SK-N-DZ (cell line): ENCODE results near the gene NECTIN4.
"Not testable (repeated sequence)": the region's sequence is repeated elsewhere in the genome, so short reads cannot be mapped to it uniquely, and the experiment has no call there.

ENCODE experiments used
- DNase-seq: peaks from one replicate; pipeline ENCODE4 v3.0.0-alpha.2; 2015; ENCODE audit warnings: low spot score

The NECTIN4 gene

DNA sequence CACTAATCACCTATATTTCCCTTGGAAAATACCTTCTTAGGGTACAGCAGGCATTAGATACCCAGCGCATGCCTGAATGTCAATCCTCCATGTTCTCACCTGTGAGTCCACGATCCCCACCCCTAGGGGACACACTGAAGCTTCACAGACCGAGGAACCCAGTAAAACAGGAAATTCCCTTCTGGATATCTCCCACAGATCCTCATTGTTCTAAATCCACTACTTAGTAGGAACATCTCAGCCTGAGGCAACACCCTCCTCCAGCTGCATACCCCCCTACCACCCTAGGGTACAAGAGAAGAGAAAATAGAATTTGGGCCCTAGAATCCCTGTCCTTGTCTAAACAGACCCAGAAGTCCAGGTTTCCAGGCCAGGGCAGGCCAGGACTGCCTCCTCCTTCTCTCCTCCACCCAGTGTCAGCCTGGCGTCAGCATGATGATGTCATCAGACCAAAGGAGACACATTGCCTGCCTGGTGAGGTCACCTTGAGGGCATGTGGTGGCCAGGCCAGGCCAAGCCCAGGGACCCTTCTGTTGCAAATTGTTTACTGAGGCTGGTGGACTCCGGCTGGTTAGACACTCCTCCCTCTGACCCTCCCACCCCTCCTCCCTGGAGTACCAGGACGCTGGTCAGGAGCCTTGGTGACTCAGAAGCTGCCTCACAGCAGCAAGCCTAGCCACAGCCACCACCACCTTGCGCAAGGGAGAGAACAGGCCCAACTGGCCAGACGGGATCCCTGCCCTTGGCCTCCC lies 6.2 kb downstream of the NECTIN4 start:
- no peak for DNase-seq

DNA sequence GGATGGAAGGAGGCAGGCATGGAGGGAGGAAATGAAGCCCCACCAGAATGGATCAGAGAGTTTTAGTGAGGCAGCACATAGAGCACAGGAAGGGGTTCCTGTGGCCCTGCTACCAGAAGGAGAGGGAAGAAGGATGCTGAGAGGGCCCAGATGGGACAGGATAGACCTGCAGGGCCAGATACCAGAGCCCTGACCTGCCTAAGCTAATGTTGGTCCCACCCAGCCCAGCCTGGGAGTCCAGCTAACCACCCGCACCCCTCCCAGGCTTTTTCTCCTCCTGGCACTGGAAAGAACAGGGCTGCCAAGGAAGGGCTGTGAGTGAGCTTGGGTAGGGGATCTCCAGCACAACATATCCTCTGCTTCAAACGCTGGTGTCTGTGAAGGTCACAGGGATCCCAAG lies 6.9 kb downstream of the NECTIN4 start:
- DNase-seq: no peak

- DNase-seq: no peak
These were observed 7.8 kb downstream of the NECTIN4 start for GRCh38 chr1:161081519-161081918.

GRCh38 chr1:161080441-161081405 lies 8.6 kb downstream of the NECTIN4 start:
- no peak for DNase-seq

DNA sequence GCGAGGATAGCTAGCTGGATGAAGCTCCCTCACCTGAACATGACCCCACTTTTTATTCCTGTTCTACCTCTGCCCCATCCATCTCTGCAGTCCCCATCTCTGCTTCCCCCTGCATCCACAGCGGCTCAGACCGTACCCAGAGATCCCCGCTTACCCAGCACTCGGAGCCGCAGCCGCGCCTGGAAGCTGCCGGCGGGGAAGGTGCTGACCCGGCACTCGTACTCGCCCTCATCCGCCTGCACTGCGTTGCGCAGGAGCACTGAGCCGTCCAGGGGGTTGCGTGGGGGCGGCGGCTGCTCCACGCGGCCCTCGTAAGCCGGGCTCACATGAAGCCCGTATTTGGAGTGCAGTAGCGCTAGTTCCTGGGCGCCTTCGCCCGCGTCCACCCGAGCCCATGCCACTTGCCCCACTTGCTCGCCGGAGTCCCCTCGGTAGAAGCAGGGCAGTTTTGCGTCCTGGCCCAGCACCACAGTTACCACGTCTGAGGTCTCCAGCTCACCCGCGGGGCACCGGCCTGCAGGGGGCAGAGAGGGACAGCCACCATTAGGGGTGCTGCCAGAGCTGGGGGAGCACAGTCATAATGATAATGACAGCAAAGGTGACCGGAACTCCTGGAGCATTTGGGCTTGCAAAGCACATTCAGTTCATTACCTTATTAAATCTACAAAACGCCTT lies 9.8 kb downstream of the NECTIN4 start:
- no peak for DNase-seq

- no peak for DNase-seq
These were observed 11.9 kb downstream of the NECTIN4 start for GRCh38 chr1:161077426-161077825.

DNA sequence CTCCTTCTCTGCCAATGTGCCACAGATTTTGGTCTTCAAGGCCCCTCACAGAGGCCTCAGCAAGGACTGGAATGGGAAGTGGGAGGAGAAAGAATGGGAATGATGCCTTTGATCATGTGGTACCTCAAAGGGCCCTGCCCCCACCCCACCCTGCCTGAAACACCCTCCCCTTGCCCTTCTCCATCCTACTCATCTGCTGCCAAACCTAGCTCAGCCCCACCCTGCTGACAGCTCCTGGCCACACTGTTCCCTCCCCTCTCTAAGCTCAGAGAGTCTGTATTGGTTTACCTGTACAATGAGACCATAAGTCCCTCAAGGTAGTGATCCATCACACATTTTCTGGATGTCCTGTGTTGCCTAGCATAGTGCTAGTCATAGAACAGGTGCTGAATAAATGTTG lies 12.9 kb downstream of the NECTIN4 start:
- DNase-seq: no peak

- no peak for DNase-seq
These were observed 14.5 kb downstream of the NECTIN4 start for GRCh38 chr1:161074676-161075368.

- DNase-seq: no peak
These were observed 15.8 kb downstream of the NECTIN4 start for GRCh38 chr1:161073474-161074121.

GRCh38 chr1:161072751-161073449 lies 16.5 kb downstream of the NECTIN4 start:
- DNase-seq: no peak

GRCh38 chr1:161071886-161072371 lies 17.4 kb downstream of the NECTIN4 start:
- peak; percentile 56 for DNase-seq

GRCh38 chr1:161070761-161071160 lies 18.6 kb downstream of the NECTIN4 start:
- no peak for DNase-seq

DNA sequence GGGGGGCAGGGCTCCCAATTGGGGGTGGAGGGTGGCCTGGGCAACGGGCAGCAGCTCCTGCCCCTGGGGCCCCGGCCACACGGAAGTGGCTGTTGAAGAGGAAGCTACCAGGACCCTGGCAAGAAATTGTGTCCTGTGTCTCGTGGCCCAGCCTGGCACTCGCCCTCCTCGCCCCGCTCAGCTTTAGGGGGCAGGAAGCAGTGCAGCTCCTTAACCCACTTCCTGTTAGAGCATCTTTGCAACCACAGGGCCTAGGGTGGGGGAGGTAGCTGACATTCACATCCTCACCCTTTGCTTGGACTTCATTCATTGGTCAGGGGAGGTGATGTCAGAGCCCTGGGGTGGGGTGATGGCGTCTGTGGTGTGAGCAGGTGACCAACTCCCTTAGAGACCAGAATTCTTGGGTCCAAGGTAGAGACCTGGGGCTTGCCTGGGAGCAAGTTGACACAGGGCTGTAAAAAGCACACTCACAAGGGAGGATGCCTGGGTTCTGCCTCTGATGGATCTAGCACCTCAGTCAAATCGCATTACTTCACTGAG lies 19.6 kb downstream of the NECTIN4 start, which contains the start of gene ARHGAP30:
TSS of gene ARHGAP30 (minus strand) at position 161 of the 540 bp plus-strand sequence. CDS start 267 bp downstream, outside the sequence.
- no peak for DNase-seq

DNA sequence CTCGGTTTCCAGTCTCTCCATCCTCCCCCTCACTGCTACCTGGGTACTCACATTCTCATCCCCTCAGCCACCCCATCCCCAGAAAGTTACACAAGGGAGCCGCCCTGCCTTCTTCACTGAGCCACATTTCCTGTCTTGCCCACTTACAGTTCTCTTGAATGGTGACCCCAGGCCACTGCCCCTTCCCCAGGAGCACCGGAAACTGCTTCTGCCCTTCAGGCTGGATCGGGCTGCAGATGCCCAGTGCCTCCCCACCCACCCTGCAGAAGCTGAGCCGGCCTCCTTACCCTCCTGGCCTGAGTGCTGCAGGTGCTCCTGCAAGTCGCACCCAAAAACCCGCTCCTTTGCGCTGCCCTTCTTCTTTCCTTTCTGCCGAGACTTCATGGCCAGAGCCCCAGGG lies 20.1 kb downstream of the NECTIN4 start:
- DNase-seq: no peak

- no peak for DNase-seq
These were observed 20.8 kb downstream of the NECTIN4 start for GRCh38 chr1:161068306-161069234.

DNA sequence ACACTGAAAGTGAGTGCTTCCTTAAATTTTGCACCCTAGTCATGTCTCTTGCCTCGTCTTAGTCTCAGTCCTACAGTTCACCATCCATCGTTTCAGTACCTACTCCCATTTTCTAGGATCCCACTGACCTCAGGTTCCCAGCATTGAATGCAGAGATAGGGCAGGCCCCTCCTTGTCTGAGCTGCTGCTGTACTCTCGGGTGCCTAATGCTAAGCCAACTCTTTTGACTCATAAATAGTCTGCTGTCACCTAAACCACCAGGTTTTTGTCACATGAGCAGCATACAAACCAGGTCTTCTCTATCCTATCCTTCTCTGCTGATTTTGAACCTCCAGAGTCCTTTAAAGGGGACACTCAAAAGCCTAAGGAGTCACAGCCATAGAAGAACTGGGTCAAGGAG lies 22.7 kb downstream of the NECTIN4 start:
- DNase-seq: no peak

DNA sequence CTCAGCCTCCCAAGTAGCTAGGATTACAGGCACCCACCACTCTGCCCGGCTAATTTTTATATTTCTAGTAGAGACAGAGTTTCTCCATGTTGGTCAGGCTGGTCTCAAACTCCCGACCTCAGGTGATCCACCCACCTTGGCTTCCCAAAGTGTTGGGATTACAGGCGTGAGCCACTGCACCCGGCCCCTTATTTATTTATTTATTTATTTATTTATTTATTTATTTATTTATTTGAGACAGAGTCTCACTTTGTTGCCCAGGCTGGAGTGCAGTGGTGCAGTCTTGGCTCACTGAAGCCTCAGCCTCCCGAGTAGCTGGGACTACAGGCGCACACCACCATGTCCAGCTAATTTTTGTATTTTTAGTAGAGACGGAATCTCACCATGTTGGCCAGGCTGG lies 23.7 kb downstream of the NECTIN4 start:
- not testable (repeated sequence) for DNase-seq

DNA sequence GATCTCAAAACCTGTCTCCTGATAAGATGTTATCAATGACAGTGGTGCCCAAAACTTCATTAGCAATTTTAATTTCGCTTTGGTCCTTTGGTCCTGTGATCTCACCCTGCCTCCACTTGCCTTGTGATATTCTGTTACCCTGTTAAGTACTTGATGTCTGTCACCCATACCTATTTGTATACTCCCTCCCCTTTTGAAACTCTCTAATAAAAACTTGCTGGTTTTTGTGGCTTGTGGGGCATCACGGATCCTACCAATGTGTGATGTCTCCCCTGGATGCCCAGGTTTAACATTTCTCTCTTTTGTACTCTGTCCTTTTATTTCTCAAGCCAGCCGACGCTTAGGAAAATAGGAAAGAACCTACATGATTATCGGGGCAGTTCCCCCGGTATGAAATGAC lies 25.4 kb downstream of the NECTIN4 start:
- not testable (repeated sequence) for DNase-seq

DNA sequence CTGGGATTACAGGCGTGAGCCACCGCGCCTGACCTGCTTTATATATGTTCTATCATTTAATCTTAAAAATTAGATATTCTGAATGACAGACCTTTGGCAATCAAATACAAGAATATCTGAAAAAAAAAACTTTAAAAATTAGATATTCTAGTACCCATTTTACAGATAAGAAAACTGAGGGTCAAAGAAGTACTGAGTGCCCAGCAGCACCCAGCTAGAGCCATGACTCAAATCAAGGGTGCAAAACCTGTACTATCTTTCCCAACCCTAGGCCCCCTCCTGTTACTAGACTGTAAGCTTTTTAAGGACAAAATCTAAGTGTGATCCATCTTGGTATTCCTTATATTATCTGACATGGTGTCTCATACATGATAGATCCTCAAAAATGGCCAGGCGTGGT lies 27.9 kb downstream of the NECTIN4 start:
- DNase-seq: no peak
